Panc1 (cell line): ENCODE data around the gene STUB1. TPM values are rescaled to one million over a fixed set of nuclear protein-coding genes. Genes with fewer than 3 reads are reported as not detected.

Experiments used
- ATAC-seq: fragments of 200-7000 bp; cut with Tn5 transposase; 2 replicates; pipeline ENCODE4 v1.9.1; 2020; ENCODE audit warnings: mild to moderate bottlenecking, moderate library complexity
- BruUV-seq: library from RNA; stranded (reverse); fragments of 400-500 nt; replicated peaks from 2 replicates; lab custom pipeline; 2021; lab: Mats Ljungman, UMichigan
- CTCF ChIA-PET: fragments of 300-600 bp; sonication (Branson Sonifier 250); formaldehyde crosslinking; loops from one replicate; lab custom pipeline; 2022; ENCODE audit warnings: antibody characterized with exemption; lab: Charles Lee
- POLR2A ChIA-PET: fragments of 300-600 bp; sonication (Branson Sonifier 250); formaldehyde crosslinking; loops from one replicate; lab custom pipeline; 2022; ENCODE audit warnings: antibody characterized with exemption; lab: Charles Lee
- DNase-seq: peaks from one replicate; pipeline ENCODE4 v3.0.0-alpha.2; 2010; ENCODE audit warnings: low read depth, low spot score
- H3K27ac ChIP-seq: 2 replicates; pipeline ENCODE4 v1.5.1; 2011; ENCODE audit warnings: mild to moderate bottlenecking, low read length, inconsistent platforms
- H3K27me3 ChIP-seq: fragments of 200-500 bp; sonication (Bioruptor generic); 2 replicates; pipeline ENCODE4 v1.6.0; 2014; ENCODE audit warnings: low read length, inconsistent platforms; ENCODE audit not compliant: control insufficient read depth, insufficient read depth
- H3K36me3 ChIP-seq: fragments of 200-500 bp; sonication (Bioruptor generic); 2 replicates; pipeline ENCODE4 v1.5.1; 2014; ENCODE audit warnings: inconsistent platforms, mild to moderate bottlenecking, low read length, moderate library complexity; ENCODE audit not compliant: control insufficient read depth, insufficient read depth
- H3K4me1 ChIP-seq: 2 replicates; pipeline ENCODE4 v1.5.1; 2011; ENCODE audit warnings: inconsistent platforms, mild to moderate bottlenecking, low read length, moderate library complexity; ENCODE audit not compliant: control insufficient read depth, insufficient read depth
- H3K4me3 ChIP-seq, 2 experiments: 2 replicates each; pipeline ENCODE4 v1.5.1; 2011 to 2012; ENCODE audit warnings: low read depth in 2 of 2, low read length in 2 of 2, mild to moderate bottlenecking in 2 of 2, inconsistent platforms in 1 of 2, moderate library complexity in 1 of 2
- H3K9me3 ChIP-seq: fragments of 200-500 bp; sonication (Bioruptor generic); 2 replicates; pipeline ENCODE4 v1.5.1; 2014; ENCODE audit warnings: low read depth, mild to moderate bottlenecking, inconsistent platforms, low read length, moderate library complexity; ENCODE audit not compliant: control insufficient read depth, insufficient read depth
- POLR2AphosphoS5 ChIP-seq: IDR thresholded peaks from 2 replicates; pipeline ENCODE4 v1.6.1; 2012; ENCODE audit warnings: mild to moderate bottlenecking, low read depth, low read length, moderate library complexity
- SIN3A ChIP-seq: IDR thresholded peaks from 2 replicates; pipeline ENCODE4 v1.6.1; 2012; ENCODE audit warnings: low read depth, mild to moderate bottlenecking, low read length, moderate library complexity, borderline replicate concordance; ENCODE audit not compliant: insufficient read depth
- TCF7L2 ChIP-seq: IDR thresholded peaks from 2 replicates; pipeline ENCODE4 v1.6.1; 2011; ENCODE audit warnings: mild to moderate bottlenecking, low read depth, low read length, inconsistent platforms
- in situ Hi-C: cut with HindIII; loops from 2 replicates; pipeline ENCODE4 v1.10.0; 2016; ENCODE audit warnings: low sequenced_read_pairs, low pct_unique_long_range_greater_than_20kb
- intact Hi-C: fragments of 100-400 bp; cut with micrococcal nuclease; formaldehyde crosslinking; loops from one replicate; pipeline ENCODE4 v1.10.0; 2022; ENCODE audit not compliant: unreplicated experiment
- total RNA-seq: library from RNA; stranded (reverse); gene quantifications from one replicate; pipeline ENCODE4 v1.2.1, GENCODE V29; 2021; ENCODE audit not compliant: unreplicated experiment
- TF ChIP-seq, protein P1 (sequence below): fragments of 450-650 bp; IDR thresholded peaks from 2 replicates; pipeline ENCODE4 v1.5.1; 2017; ENCODE audit warnings: mild to moderate bottlenecking
- TF ChIP-seq, protein P2 (sequence below), 2 experiments: IDR thresholded peaks; 2 replicates each; pipeline ENCODE4 v1.6.1; 2011 to 2012; ENCODE audit warnings: low read depth in 2 of 2, control low read depth in 1 of 2, low read length in 1 of 2, mild to moderate bottlenecking in 1 of 2, moderate library complexity in 1 of 2; ENCODE audit not compliant: insufficient read depth in 1 of 2

The STUB1 gene
- total RNA-seq, 1 experiment from 2014 or later, result 217 TPM

DNA sequence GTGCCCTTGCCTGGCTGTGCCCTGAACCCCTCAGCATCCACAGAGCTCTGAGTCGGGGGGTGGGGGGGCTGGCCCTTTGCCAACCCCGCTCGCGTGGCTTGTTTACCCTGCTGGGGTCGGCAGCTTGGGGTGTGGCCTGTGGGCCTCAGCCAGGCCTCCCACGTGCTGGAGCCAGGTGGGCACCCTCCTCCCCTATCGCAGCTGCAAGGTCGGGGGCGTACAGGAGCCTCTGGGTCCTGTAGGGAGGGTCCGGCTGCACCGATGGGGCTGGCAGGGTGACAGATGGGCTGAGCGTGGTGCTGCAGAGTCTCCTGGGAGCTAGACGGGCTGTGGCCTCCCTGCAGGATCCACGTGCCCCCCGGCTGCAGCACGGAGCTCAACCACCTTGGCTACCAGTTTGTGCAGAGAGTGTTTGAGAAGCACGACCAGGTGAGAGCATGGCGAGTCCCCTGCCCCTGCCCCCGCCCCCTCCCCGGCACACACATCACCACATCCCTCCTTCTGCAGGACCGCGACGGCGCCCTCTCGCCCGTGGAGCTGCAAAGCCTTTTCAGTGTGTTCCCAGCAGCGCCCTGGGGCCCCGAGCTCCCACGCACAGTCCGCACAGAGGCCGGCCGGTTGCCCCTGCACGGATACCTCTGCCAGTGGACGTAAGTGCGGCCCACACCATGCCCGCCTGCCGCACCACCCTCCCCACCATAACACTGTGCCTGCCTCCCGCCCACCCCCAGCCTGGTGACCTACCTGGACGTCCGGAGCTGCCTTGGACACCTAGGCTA, 8.7 kb upstream of the STUB1 start:
- no peak for DNase-seq
- ATAC-seq, result no peak
- in situ Hi-C loops (no loop called here), intact Hi-C loops (no loop called here)
- peaks cover 3% of the 10 kb centered on the region; the same call in 1 of the 2 replicates for H3K36me3 ChIP-seq
- no TSS peak for BruUV-seq
- no peaks in the 10 kb centered on the region for H3K9me3 ChIP-seq
- no peaks in the 10 kb centered on the region for H3K27me3 ChIP-seq
- POLR2A ChIA-PET, result no interaction called here
- H3K4me3 ChIP-seq, result no peak overlapping the region
- H3K27ac ChIP-seq, result no peak overlapping the region
- CTCF ChIA-PET, result no interaction called here
- H3K4me1 ChIP-seq, result peaks cover 28% of the 10 kb centered on the region
- TF ChIP-seq, protein P1, sequence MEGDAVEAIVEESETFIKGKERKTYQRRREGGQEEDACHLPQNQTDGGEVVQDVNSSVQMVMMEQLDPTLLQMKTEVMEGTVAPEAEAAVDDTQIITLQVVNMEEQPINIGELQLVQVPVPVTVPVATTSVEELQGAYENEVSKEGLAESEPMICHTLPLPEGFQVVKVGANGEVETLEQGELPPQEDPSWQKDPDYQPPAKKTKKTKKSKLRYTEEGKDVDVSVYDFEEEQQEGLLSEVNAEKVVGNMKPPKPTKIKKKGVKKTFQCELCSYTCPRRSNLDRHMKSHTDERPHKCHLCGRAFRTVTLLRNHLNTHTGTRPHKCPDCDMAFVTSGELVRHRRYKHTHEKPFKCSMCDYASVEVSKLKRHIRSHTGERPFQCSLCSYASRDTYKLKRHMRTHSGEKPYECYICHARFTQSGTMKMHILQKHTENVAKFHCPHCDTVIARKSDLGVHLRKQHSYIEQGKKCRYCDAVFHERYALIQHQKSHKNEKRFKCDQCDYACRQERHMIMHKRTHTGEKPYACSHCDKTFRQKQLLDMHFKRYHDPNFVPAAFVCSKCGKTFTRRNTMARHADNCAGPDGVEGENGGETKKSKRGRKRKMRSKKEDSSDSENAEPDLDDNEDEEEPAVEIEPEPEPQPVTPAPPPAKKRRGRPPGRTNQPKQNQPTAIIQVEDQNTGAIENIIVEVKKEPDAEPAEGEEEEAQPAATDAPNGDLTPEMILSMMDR, result no peak
- TF ChIP-seq TCF7L2, result no peak
- no peak for TF ChIP-seq SIN3A
- TF ChIP-seq, protein P2, sequence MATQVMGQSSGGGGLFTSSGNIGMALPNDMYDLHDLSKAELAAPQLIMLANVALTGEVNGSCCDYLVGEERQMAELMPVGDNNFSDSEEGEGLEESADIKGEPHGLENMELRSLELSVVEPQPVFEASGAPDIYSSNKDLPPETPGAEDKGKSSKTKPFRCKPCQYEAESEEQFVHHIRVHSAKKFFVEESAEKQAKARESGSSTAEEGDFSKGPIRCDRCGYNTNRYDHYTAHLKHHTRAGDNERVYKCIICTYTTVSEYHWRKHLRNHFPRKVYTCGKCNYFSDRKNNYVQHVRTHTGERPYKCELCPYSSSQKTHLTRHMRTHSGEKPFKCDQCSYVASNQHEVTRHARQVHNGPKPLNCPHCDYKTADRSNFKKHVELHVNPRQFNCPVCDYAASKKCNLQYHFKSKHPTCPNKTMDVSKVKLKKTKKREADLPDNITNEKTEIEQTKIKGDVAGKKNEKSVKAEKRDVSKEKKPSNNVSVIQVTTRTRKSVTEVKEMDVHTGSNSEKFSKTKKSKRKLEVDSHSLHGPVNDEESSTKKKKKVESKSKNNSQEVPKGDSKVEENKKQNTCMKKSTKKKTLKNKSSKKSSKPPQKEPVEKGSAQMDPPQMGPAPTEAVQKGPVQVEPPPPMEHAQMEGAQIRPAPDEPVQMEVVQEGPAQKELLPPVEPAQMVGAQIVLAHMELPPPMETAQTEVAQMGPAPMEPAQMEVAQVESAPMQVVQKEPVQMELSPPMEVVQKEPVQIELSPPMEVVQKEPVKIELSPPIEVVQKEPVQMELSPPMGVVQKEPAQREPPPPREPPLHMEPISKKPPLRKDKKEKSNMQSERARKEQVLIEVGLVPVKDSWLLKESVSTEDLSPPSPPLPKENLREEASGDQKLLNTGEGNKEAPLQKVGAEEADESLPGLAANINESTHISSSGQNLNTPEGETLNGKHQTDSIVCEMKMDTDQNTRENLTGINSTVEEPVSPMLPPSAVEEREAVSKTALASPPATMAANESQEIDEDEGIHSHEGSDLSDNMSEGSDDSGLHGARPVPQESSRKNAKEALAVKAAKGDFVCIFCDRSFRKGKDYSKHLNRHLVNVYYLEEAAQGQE (IDR thresholded peaks at IDR 0.05; ENCODE audit: insufficient read depth in 1 of 2, low read depth in 2 of 2, low read length in 1 of 2), result no peak
- TF ChIP-seq POLR2AphosphoS5, result no peak

DNA sequence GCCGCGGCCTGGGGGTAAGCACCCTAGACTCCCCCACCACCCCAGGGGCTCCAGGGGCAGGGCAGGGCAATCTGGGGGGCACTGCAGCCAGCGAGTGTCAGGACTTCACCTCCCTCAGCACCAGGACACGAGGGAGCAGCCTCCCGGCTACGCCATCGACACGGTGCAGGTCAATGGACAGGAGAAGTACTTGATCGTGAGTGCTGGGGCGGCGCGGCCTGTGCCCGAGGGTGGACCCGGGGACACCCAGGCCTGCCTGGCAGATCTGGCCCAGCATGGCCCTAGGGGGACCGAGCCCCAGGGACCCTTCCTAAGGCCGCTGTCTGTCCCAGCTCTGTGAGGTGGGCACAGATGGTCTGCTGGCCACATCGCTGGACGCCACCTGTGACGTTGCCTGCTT, 7.8 kb upstream of the STUB1 start:
- DNase-seq, result no peak
- no peak for ATAC-seq
- Histone ChIP-seq H3K4me1 (peaks cover 28% of the 10 kb centered on the region), H3K4me3 (no peak overlapping the region), H3K36me3 (peaks cover 3% of the 10 kb centered on the region; the same call in 1 of the 2 replicates), H3K9me3 (no peaks in the 10 kb centered on the region), H3K27me3 (no peaks in the 10 kb centered on the region), H3K27ac (no peak overlapping the region)
- ChIA-PET POLR2A (no interaction called here), CTCF (no interaction called here)
- no peak for TF ChIP-seq TCF7L2
- TF ChIP-seq POLR2AphosphoS5, result no peak
- TF ChIP-seq, protein P2 (IDR thresholded peaks at IDR 0.05; ENCODE audit: insufficient read depth in 1 of 2, low read depth in 2 of 2, low read length in 1 of 2), result no peak
- TF ChIP-seq SIN3A, result no peak
- TF ChIP-seq, protein P1, result no peak
- intact Hi-C loops (no loop called here), in situ Hi-C loops (no loop called here)
- no TSS peak for BruUV-seq
